SK-N-SH treated with all-trans-retinoic acid at 6 μM for 48 hours (cell line): Measurements from ENCODE around the gene XYLB.

Experiments
- ATAC-seq: fragments of 200-7000 bp; cut with Tn5 transposase; 3 replicates; pipeline ENCODE4 v1.9.1; 2020; ENCODE audit warnings: mild to moderate bottlenecking, moderate library complexity
- ARNTL ChIP-seq: fragments of 450-650 bp; formaldehyde crosslinking; IDR thresholded peaks from 2 replicates; pipeline ENCODE4 v1.5.0; 2020; ENCODE audit warnings: low read depth, mild to moderate bottlenecking, moderate library complexity, borderline replicate concordance
- BACH2 ChIP-seq: fragments of 250-450 bp; sonication (Bioruptor Pico); IDR thresholded peaks from 2 replicates; pipeline ENCODE4 v1.9.0; 2021; ENCODE audit warnings: mild to moderate bottlenecking, borderline replicate concordance
- GLIS3 ChIP-seq: fragments of 250-450 bp; sonication (Bioruptor Pico); IDR thresholded peaks from 2 replicates; pipeline ENCODE4 v1.5.0; 2020; ENCODE audit warnings: mild to moderate bottlenecking, moderate library complexity
- ISL1 ChIP-seq: fragments of 250-450 bp; sonication (Bioruptor Pico); IDR thresholded peaks from 2 replicates; pipeline ENCODE4 v2.1.2; 2022; ENCODE audit warnings: mild to moderate bottlenecking, moderate library complexity
- PATZ1 ChIP-seq: fragments of 250-450 bp; sonication (Bioruptor Pico); IDR thresholded peaks from 2 replicates; pipeline ENCODE4 v1.8.0; 2020; ENCODE audit warnings: mild to moderate bottlenecking, moderate library complexity, borderline replicate concordance
- PPARA ChIP-seq: fragments of 250-450 bp; sonication (Bioruptor Pico); IDR thresholded peaks from 2 replicates; pipeline ENCODE4 v1.5.0; 2020; ENCODE audit warnings: mild to moderate bottlenecking, borderline replicate concordance
- SNAI2 ChIP-seq: fragments of 250-450 bp; sonication (Bioruptor Pico); IDR thresholded peaks from 2 replicates; pipeline ENCODE4 v1.5.0; 2020; ENCODE audit warnings: mild to moderate bottlenecking, moderate library complexity
- TCF4 ChIP-seq: fragments of 250-450 bp; sonication (Bioruptor Pico); IDR thresholded peaks from 2 replicates; pipeline ENCODE4 v1.8.0; 2021; ENCODE audit warnings: mild to moderate bottlenecking, moderate library complexity, borderline replicate concordance
- TOX ChIP-seq: fragments of 250-450 bp; sonication (Bioruptor Pico); IDR thresholded peaks from 2 replicates; pipeline ENCODE4 v1.8.0; 2021; ENCODE audit warnings: mild to moderate bottlenecking, moderate library complexity, borderline replicate concordance
- ZC3H10 ChIP-seq: fragments of 250-450 bp; sonication (Bioruptor Pico); IDR thresholded peaks from 2 replicates; pipeline ENCODE4 v1.5.1; 2021; ENCODE audit warnings: mild to moderate bottlenecking, moderate library complexity
- ZFP3 ChIP-seq: fragments of 250-450 bp; sonication (Bioruptor Pico); IDR thresholded peaks from 2 replicates; pipeline ENCODE4 v1.5.0; 2020; ENCODE audit warnings: mild to moderate bottlenecking, moderate library complexity
- ZFP30 ChIP-seq: fragments of 450-650 bp; formaldehyde crosslinking; IDR thresholded peaks from 2 replicates; pipeline ENCODE4 v1.5.0; 2022; ENCODE audit warnings: mild to moderate bottlenecking, moderate library complexity
- ZNF565 ChIP-seq: fragments of 450-650 bp; formaldehyde crosslinking; conservative IDR thresholded peaks from 2 replicates; pipeline ENCODE4 v1.5.0; 2020; ENCODE audit warnings: low read depth, mild to moderate bottlenecking, moderate library complexity
- ZNF70 ChIP-seq: fragments of 450-650 bp; formaldehyde crosslinking; IDR thresholded peaks from 2 replicates; pipeline ENCODE4 v1.5.0; 2020; ENCODE audit warnings: mild to moderate bottlenecking, moderate library complexity
- ZNF8 ChIP-seq: fragments of 450-650 bp; formaldehyde crosslinking; IDR thresholded peaks from 2 replicates; pipeline ENCODE4 v1.5.0; 2020; ENCODE audit warnings: mild to moderate bottlenecking, moderate library complexity
- TF ChIP-seq, protein P1 (sequence below): fragments of 250-450 bp; sonication (Bioruptor Pico); IDR thresholded peaks from 2 replicates; pipeline ENCODE4 v1.5.1; 2020; ENCODE audit warnings: low read depth, mild to moderate bottlenecking, moderate library complexity
- TF ChIP-seq, protein P2 (sequence below): fragments of 250-450 bp; sonication (Bioruptor Pico); IDR thresholded peaks from 2 replicates; pipeline ENCODE4 v1.8.0; 2021; ENCODE audit warnings: low read depth, mild to moderate bottlenecking, moderate library complexity, borderline replicate concordance
- TF ChIP-seq, protein P3 (sequence below): fragments of 250-450 bp; sonication (Bioruptor Pico); IDR thresholded peaks from 2 replicates; pipeline ENCODE4 v1.5.0; 2020; ENCODE audit warnings: mild to moderate bottlenecking, moderate library complexity

Gene XYLB

DNA sequence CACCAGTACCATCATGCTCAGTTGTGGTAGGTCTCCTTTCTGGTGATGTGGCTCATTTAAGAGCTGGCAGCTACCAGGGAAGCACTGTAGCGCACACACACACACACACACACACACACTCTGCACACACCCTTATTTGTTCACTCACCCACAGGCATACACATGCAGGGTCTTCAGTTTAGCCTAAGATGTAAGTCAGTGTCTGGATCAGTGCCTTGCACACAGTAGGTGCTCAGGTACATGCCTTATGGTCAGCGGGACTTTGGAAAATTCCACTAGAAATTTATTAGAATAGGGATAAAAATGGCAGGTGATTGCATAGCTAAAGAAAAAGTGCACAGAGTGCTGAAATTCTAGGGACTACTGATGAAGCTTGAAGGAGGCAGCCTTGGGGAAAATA lies 23.6 kb downstream of the XYLB start:
- TF ChIP-seq BACH2 (CRISPR knock-in tag), result no peak
- TF ChIP-seq ZNF70 (CRISPR knock-in tag), result no peak
- no peak for TF ChIP-seq TCF4 (CRISPR knock-in tag)
- no peak for TF ChIP-seq PPARA
- TF ChIP-seq ISL1 (CRISPR knock-in tag), result no peak
- no peak for TF ChIP-seq GLIS3 (CRISPR knock-in tag)
- TF ChIP-seq ZNF8 (CRISPR knock-in tag), result no peak
- no peak for TF ChIP-seq SNAI2 (CRISPR knock-in tag)
- TF ChIP-seq PATZ1 (CRISPR knock-in tag), result no peak
- ATAC-seq, result no peak

DNA sequence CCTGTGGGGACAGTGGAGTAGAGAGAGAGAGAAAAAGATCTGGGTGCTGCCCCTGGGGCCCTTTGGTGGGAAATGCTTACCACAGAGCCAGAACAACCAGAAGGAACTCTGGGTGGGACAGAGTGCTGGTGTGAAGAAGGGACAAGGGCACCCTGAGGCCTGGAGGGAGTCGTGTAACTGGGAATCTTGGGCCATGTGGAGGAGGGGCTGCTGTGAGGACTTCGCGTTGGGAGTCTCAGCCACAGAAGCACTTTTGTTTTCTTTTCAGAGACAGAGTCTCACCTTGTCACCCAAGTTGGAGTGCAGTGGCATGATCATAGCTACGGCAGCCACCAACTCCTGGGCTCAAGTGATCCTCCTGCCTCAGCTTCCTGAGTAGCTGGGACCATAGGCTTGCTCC lies 24.3 kb downstream of the XYLB start:
- TF ChIP-seq, protein P1, sequence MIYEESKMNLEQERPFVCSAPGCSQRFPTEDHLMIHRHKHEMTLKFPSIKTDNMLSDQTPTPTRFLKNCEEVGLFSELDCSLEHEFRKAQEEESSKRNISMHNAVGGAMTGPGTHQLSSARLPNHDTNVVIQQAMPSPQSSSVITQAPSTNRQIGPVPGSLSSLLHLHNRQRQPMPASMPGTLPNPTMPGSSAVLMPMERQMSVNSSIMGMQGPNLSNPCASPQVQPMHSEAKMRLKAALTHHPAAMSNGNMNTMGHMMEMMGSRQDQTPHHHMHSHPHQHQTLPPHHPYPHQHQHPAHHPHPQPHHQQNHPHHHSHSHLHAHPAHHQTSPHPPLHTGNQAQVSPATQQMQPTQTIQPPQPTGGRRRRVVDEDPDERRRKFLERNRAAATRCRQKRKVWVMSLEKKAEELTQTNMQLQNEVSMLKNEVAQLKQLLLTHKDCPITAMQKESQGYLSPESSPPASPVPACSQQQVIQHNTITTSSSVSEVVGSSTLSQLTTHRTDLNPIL, result no peak
- TF ChIP-seq, protein P2, sequence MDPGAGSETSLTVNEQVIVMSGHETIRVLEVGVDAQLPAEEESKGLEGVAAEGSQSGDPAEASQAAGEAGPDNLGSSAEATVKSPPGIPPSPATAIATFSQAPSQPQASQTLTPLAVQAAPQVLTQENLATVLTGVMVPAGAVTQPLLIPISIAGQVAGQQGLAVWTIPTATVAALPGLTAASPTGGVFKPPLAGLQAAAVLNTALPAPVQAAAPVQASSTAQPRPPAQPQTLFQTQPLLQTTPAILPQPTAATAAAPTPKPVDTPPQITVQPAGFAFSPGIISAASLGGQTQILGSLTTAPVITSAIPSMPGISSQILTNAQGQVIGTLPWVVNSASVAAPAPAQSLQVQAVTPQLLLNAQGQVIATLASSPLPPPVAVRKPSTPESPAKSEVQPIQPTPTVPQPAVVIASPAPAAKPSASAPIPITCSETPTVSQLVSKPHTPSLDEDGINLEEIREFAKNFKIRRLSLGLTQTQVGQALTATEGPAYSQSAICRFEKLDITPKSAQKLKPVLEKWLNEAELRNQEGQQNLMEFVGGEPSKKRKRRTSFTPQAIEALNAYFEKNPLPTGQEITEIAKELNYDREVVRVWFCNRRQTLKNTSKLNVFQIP (CRISPR knock-in tag), result no peak
- TF ChIP-seq, protein P3, sequence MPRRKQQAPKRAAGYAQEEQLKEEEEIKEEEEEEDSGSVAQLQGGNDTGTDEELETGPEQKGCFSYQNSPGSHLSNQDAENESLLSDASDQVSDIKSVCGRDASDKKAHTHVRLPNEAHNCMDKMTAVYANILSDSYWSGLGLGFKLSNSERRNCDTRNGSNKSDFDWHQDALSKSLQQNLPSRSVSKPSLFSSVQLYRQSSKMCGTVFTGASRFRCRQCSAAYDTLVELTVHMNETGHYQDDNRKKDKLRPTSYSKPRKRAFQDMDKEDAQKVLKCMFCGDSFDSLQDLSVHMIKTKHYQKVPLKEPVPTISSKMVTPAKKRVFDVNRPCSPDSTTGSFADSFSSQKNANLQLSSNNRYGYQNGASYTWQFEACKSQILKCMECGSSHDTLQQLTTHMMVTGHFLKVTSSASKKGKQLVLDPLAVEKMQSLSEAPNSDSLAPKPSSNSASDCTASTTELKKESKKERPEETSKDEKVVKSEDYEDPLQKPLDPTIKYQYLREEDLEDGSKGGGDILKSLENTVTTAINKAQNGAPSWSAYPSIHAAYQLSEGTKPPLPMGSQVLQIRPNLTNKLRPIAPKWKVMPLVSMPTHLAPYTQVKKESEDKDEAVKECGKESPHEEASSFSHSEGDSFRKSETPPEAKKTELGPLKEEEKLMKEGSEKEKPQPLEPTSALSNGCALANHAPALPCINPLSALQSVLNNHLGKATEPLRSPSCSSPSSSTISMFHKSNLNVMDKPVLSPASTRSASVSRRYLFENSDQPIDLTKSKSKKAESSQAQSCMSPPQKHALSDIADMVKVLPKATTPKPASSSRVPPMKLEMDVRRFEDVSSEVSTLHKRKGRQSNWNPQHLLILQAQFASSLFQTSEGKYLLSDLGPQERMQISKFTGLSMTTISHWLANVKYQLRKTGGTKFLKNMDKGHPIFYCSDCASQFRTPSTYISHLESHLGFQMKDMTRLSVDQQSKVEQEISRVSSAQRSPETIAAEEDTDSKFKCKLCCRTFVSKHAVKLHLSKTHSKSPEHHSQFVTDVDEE, result no peak
- TF ChIP-seq TOX (no peak), SNAI2 (CRISPR knock-in tag) (no peak), TCF4 (CRISPR knock-in tag) (no peak), ZNF70 (CRISPR knock-in tag) (no peak)
- ATAC-seq, result no peak

DNA sequence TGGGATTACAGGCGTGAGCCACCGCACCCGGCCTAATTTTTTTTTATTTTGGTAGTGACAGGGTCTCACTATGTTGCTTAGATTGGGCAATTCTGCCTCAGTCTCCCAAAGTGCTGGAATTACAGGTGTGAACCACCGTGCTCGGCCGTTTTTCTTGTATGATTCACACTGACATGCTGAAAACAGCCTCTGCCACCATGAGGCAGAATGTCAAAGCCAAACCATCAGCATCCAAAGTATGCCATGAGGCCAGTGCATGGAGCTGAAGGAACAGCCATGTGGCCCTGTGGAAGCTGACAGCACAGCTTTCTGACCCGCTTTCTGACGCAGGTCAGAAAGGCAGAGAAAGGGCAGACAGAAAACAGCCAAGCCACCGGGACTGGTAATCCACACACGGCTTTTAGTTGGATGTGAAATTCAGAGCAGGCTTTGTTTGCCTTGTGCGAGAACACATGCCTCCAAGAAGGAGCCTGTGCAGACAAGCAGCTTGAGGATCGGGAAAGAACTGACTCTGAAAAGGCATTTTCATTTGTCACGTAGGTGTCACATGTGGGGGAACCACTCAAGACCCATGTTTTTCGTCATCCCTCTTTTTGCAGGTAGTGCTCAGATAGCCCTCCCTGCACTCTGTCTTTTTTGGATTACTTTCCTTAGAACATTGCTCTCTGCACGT lies 25.1 kb downstream of the XYLB start:
- TF ChIP-seq TOX, result no peak
- TF ChIP-seq ZNF565 (CRISPR knock-in tag), result no peak
- no peak for TF ChIP-seq ZFP30
- TF ChIP-seq BACH2 (CRISPR knock-in tag), result no peak
- TF ChIP-seq ISL1 (CRISPR knock-in tag), result no peak
- no peak for TF ChIP-seq ZC3H10
- TF ChIP-seq SNAI2 (CRISPR knock-in tag), result no peak
- TF ChIP-seq, protein P1, result no peak
- ATAC-seq, result no peak

- ATAC-seq, result no peak
- TF ChIP-seq TOX (no peak), ARNTL (CRISPR knock-in tag) (no peak), ZNF565 (CRISPR knock-in tag) (no peak), ZNF70 (CRISPR knock-in tag) (no peak), ZC3H10 (no peak), ZNF8 (CRISPR knock-in tag) (no peak), ZFP3 (CRISPR knock-in tag) (no peak)
- TF ChIP-seq, all 23 proteins: peak for 0
These were observed 25.6 kb downstream of the XYLB start for GRCh38 chr3:38372214-38372601.
